AG04449 (cell line): Measurements from ENCODE around the gene C20orf141.

Source experiments
- CTCF ChIA-PET: fragments of 350-600 bp; formaldehyde crosslinking; extraction: SDS; loops from one replicate; lab custom pipeline; 2021; ENCODE audit warnings: antibody characterized with exemption; lab: Yijun Ruan, JAX
- POLR2A ChIA-PET: fragments of 400-600, 350-600 bp; formaldehyde crosslinking; extraction: SDS; loops from one replicate; lab custom pipeline; 2020; ENCODE audit warnings: antibody characterized with exemption, inconsistent platforms; lab: Yijun Ruan, JAX
- DNase-seq: peaks from one replicate; pipeline ENCODE4 v3.0.0-alpha.2; 2010; ENCODE audit warnings: low read depth, low spot score
- H3K4me3 ChIP-seq: 2 replicates; pipeline ENCODE4 v1.5.1; 2011; ENCODE audit warnings: low read depth, mild to moderate bottlenecking, control low read depth, low read length
- TF ChIP-seq, protein P1 (sequence below): IDR thresholded peaks from one replicate; pipeline ENCODE4 v1.5.1; 2011; ENCODE audit warnings: mild to moderate bottlenecking, moderate library complexity, low read length, control low read depth, inconsistent platforms; ENCODE audit not compliant: insufficient read depth; ENCODE audit errors: missing control alignments

The C20orf141 gene

DNA sequence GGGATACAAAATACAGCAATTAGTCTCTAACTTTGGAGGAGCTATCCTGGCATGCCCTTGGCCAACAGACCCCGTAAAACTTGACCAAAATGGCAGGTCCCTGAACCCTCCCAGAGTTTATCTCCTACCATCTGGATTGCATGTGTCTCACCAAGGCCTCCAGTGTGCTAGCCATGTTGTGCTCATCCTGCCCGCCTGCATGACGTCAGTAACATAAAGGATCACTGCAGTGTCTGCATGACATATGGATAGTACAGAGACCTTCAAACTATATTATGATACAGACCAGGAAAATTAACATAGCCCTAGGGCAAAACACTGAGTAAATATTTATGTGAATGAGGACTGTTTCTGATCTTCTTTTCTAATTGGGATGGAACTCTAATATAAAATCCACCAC is 39.6 kb upstream of the C20orf141 start:
- ChIA-PET CTCF (interaction anchor here (0.9 to 1.5 kb wide), 3 partner anchors 19 to 77 kb away, joined by 3 to 4 read pairs (median 3); no protein-coding TSS in a partner anchor), POLR2A (no interaction called here)
- TF ChIP-seq, protein P1, sequence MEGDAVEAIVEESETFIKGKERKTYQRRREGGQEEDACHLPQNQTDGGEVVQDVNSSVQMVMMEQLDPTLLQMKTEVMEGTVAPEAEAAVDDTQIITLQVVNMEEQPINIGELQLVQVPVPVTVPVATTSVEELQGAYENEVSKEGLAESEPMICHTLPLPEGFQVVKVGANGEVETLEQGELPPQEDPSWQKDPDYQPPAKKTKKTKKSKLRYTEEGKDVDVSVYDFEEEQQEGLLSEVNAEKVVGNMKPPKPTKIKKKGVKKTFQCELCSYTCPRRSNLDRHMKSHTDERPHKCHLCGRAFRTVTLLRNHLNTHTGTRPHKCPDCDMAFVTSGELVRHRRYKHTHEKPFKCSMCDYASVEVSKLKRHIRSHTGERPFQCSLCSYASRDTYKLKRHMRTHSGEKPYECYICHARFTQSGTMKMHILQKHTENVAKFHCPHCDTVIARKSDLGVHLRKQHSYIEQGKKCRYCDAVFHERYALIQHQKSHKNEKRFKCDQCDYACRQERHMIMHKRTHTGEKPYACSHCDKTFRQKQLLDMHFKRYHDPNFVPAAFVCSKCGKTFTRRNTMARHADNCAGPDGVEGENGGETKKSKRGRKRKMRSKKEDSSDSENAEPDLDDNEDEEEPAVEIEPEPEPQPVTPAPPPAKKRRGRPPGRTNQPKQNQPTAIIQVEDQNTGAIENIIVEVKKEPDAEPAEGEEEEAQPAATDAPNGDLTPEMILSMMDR = no peak
- no peak overlapping the region for H3K4me3 ChIP-seq
- DNase-seq = no peak

DNA sequence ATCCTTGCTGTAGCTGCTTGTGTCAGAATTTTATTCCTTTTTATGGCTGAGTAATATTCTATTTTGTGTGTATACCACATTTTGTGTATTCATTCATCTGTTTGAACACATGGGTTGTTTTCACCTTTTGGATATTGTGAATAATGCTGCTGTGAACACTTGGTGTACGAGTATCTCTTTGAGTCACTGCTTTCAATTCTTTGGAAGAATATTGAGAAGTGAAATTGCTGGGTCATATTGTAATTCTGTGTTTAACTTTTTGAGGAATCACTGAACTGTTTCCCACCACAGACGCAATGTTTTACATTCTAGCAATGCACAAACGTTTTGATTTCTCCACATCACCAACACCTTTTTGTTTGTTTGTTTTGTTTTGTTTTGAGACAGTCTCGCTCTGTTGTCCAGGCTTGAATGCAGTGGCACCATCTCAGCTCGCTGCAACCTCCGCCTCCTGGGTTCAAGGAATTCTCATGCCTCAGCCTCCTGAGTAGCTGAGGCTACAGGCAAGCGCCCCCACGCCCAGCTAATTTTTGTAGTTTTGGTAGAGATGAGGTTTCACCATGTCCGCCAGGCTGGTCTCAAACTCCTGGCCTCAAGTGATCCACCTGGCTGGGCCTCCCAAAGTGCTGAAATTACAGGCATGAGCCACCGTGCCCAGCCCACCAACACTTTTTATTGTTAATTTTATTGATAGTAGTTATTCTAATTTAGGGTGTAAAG is 36.0 kb upstream of the C20orf141 start:
- DNase-seq = no peak
- ChIA-PET POLR2A (no interaction called here), CTCF (no interaction called here)
- TF ChIP-seq, protein P1 = no peak
- H3K4me3 ChIP-seq = no peak overlapping the region

DNA sequence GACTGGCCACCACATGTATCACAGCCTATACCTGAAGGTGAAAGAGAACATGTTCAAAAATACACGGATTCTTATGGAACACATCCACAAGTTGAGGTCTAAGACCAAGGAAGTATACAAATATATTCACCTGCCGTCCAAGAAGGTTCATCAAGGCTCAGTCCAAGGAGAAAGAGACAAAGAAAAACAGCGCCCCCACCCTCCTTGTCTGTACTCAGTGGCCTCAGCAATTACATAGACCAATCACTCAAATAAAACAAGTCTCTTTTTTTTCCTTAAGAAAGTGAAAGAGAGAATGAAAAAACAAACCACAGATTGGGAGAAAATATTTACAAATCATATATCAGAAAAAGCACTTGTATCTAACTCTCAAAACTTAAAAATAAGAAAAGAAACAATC is 33.8 kb upstream of the C20orf141 start:
- POLR2A ChIA-PET = no interaction called here
- CTCF ChIA-PET = interaction anchor here (1.3 to 1.5 kb wide), 2 partner anchors 21 to 29 kb away, joined by 3 to 5 read pairs; no protein-coding TSS in a partner anchor
- no peak for DNase-seq
- TF ChIP-seq, protein P1 = no peak
- H3K4me3 ChIP-seq = no peak overlapping the region

DNA sequence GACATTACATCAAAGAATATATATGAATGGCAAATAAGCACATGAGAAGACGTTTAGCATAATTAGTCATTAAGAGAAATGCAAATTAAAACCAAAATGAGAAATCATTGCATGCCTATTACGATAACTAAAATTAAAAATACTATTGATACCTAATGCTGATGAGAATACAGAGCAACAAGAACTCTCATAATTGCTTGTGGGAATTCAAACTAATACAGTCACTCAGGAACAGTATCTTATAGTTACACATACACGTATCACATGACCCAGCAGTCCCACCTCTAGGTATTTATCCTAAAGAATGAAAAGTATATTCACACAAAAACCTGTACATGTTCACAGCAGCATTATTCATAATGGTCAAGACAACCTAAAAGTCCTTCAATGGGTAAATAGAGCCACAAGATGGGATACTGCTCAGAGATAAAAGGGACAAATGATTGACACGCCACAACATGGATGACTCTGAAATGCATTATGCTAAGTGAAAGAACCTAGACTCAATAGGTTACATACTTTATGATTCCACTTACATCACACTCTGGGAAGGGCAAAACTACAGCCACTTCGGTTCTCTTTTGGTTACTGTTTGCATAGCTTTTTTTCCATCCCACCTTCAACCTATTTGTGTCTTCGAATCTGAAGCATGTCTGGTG is 30.8 kb upstream of the C20orf141 start:
- DNase-seq = no peak
- TF ChIP-seq, protein P1 = no peak
- POLR2A ChIA-PET = no interaction called here
- no peak overlapping the region for H3K4me3 ChIP-seq
- CTCF ChIA-PET = no interaction called here

DNA sequence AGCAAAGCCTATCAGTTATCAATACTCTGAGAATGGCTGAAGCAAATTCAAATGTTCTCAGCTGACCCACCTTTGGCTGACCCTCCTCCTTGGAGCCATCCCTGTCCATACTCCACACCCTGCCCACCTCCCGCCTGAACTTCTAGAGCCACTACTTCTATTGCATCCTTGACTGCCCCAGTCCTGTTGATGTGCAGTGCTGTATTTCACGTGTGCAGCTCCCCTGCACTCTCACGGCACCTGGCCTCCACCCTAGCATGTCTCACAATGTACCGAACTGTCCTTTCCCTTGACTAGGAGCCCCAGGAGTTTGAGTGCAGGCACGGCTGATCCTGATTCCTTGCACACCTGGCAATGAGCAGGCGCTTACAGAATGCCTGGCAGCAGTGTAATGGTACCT is 21.3 kb upstream of the C20orf141 start:
- POLR2A ChIA-PET = no interaction called here
- TF ChIP-seq, protein P1 = no peak
- H3K4me3 ChIP-seq = no peak overlapping the region
- no peak for DNase-seq
- CTCF ChIA-PET = interaction anchor here (0.8 to 2.2 kb wide), 2 partner anchors 18 to 41 kb away, joined by 3 to 8 read pairs; no protein-coding TSS in a partner anchor

DNA sequence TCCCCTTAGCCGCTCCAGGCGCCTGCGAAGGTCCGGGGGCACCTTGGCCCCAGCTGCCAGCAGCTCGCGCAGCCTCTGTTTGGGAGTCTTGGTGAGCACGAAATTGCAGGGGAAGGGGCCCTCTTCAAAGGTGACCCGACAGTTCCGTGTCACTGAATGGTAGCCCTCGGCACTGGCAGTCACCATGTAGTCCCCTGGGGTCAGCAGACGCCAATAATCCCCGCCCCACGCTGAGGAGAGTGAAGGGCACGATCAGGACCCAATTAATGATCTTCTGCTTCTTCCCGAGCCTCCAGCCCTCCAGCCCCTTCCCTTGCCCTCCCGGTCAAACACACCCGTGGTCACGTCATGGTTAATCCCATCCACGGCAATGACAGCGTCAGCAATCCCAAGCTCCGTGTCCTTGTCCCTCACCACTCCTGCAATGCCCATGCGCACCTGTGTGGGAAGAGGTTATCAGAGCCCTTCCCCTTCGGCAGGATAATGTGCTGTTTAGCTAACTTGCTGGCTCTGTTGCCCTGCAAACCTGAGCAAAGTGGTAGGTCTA is 20.5 kb upstream of the C20orf141 start:
- no peak for DNase-seq
- ChIA-PET CTCF (interaction anchor here (0.8 to 2.2 kb wide), 2 partner anchors 19 to 42 kb away, joined by 3 to 8 read pairs; no protein-coding TSS in a partner anchor), POLR2A (no interaction called here)
- H3K4me3 ChIP-seq = no peak overlapping the region
- TF ChIP-seq, protein P1 = no peak
